ENCODE data around the gene PTGES3L.

The PTGES3L gene

DNA sequence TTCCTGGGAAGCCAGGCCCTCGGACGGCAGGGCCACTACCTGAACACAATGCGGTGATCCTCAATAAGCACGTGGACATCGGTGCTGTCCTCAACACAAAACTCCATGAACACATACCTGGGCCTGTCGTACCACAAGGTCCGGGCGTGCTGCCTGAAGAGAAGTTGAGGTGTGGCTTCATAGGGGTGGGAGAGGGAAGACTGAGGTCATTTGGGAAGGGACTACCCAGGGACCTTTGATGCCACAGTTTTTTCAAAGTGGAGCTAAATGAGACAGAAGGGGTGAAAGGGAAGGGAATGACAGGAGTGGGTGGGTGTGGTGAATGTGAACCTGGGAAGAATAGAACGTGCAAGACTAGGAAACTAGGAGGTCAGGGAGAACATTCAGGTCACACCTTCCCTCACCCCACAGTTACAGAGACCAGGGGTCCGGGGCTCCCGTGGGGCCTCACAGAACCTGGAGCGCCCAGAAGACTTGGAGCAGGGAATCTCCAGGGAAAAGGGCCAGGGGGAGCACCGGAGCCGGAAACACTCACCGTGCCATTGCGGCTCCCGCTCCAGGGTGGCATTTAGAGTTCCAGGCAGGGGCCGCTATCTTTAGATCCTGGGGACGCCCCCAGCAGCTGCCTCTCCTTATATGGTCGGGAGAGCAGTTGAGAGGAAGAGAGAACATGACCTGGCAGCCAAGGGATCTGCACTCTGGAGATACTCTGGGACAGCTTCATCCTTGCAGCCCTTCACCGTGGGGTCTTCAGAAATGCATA is at the start of gene PTGES3L:
Gene PTGES3L (minus strand): TSS at position 570 of the 763 bp plus-strand sequence. CDS start 27 bp downstream, at position 543.
- no peak for DNase-seq (ENCODE audit: extremely low spot score, insufficient read length, low read depth)
- no peak for FAIRE-seq

DNA sequence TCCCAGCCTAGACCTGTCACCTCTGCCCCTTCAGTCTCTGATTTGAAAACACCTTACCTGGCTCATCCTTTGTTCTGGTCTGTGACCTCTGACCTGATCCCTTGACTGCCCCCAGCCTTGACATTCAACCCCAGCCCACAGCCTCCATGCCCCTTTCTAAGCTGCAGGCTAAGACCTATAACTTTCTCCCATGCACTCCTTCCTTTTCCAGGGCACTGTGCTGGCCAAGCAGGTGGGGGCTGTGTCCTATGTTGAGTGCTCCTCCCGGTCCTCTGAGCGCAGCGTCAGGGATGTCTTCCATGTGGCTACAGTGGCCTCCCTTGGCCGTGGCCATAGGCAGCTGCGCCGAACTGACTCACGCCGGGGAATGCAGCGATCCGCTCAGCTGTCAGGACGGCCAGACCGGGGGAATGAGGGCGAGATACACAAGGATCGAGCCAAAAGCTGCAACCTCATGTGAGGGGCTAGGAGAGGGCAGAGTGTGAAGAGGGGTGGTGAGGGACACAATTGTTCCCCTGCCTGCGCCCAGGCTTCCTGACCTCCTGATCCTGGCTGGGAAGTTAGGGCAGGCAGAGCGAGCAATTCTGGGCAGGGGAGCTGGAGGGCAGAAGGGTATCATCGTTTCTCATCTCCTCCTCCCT is 48.5 kb upstream of the PTGES3L start:
- DNase-seq (ENCODE audit: extremely low spot score, insufficient read length, low read depth) = no peak
- FAIRE-seq = no peak

DNA sequence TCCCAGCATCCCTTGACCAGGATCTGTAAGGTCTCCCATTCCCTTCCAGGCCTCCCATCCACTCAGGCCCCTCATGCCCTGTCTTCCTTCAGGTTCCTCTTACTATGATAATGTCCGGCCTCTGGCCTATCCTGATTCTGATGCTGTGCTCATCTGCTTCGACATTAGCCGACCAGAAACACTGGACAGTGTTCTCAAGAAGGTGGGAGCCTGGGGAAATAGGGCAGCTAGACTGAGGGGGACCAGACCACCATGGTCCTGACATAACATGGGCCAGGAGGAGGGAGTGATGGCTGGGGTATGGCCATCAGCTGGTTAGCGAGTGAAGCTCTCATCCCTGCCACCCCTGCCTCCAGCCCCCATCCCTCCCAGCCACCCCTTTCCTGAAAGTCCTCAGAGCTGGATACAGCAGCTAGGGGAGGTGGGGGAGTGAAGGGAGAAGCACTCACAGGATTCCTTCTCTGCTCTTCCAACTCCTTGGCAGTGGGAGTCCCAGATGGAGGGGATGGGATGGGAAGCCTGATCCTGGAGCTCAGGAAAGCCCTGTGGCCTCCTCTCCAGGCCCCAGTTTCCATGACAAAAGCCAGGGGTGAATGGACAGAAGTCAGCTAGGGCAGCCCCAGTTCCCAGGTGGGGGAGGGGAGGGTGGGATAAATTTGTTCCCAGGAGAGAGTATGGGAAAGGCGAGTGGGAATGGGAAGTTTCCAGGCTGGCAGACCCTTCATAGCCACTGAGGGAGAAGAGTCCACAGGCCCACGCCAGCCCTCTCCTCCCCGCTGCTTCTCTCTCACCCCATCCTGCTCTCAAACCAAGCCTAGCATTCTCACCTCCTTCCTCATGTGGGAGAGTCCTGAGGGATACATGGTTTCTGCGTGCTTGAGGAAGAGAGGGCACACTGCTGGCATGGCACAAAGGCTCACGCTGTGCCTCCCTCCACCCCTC is 47.5 kb upstream of the PTGES3L start:
- FAIRE-seq (no peak), DNase-seq (ENCODE audit: extremely low spot score, insufficient read length, low read depth) (no peak)

DNA sequence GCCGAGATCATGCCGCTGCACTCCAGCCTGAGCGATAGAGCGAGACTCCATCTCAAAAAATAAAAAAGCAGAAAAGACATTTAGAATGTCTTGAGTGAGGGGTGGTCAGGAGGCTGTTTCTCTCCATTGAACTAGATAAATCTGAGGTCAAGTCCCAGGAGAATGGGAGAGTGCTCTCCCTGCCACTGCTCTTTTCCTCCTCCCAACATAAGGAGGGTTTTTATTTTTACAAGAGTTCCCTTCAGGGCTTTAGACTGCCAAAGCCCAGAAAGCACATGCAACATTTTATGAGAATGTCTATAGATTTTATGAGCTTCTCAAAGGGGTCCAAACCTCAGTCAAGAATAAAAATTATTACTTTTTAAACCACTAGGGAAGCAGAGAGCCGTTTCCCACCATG is 46.7 kb upstream of the PTGES3L start:
- DNase-seq (ENCODE audit: extremely low spot score, insufficient read length, low read depth) = no peak
- no peak for FAIRE-seq

DNA sequence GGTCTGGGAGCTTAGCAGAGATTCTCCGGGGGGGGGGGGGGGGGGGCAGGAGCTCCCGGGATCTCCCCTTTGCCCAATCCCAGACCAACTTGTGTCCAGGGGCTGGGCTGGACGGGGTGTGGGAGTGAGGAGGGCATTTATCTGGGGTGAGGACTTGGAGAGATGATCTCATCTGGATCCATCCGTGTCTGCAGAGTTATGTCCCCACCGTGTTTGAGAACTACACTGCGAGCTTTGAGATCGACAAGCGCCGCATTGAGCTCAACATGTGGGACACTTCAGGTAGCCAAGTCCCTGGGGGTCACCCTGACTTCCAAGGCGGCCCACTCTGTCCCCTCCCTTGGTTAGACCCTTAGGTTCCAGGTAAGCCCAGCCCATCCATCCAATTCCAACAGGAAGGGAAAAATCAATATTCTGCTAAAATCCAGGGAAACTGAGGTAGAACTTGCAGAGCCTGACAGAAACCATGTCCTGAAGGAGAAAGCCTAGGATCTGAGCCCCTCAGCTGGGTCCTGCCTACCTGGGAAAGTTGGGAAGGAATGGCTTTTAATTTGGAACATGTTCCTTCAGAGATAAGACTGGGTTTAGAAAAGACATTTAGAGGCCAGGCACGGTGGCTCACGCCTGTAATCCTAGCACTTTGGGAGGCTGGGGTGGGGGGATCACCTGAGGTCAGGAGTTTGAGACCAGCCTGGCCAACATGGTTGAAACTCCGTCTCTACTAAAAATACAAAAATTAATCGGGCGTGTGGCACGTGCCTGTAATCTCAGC is 46.1 kb upstream of the PTGES3L start:
- DNase-seq (ENCODE audit: extremely low spot score, insufficient read length, low read depth) = no peak

DNA sequence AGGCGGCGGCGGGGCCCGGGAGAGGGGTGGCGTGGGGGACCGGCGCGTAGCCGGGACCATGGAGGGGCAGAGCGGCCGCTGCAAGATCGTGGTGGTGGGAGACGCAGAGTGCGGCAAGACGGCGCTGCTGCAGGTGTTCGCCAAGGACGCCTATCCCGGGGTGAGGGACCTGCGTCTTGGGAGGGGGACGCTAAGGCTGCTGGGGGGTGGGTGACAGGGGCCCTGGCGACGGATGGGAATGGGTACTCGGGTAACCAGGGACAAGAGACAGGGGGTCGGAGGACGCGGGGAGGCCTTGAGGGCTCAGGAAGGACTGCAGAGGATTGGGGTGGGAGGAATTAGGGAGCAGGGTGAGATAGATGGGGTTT is 45.4 kb upstream of the PTGES3L start:
- FAIRE-seq = no peak
- no peak for DNase-seq (ENCODE audit: extremely low spot score, insufficient read length, low read depth)

More for the DNA sequence above, 46.1 kb upstream of the PTGES3L start:
- no peak for FAIRE-seq

DNA sequence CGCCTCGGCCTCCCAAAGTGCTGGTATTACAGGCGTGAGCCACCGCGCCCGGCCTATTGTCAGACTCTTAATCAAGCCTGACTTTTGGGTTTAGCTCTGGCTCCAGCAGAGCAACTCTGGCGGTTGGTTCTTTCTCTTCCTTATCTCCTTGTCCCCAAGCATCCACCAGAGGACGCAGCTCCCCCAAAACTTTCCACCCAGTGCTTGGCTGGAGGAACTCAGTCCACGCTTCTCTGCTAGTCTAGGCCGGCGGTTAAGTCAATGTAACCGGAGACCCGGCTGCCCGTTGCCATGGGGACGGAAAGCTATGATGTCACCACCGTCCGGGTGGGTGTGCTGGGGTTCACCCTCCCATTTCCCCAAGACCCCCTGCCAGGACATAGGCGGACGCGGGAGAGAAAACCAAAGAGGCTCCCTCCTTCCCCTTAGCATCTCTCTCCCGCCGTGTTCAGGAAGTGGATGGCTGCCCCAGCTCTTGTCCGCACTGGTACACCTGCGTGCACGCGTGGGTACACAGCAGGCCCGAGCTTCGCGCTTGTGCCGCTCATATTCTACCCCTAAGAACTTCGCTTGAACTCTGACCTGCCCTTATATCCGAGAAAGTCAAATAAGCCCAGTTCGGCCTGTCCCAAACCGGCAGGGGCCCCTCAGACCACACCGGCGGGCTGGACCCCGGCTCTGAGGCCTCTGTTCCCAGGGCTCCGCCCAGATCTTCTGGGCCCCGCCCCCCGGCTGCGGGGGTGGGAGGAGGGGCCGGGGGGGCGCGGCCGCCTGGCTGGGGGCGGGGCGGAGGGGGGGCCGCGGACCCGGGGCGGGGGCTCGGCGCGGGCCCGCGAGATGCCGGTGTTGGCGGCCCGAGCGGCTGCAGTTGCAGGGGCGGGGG is 44.8 kb upstream of the PTGES3L start, which contains the start of gene RND2:
Gene RND2 (plus strand): TSS at position 825 of the 883 bp plus-strand sequence. CDS start 117 bp downstream, outside the sequence.
- peak; percentile 77 for DNase-seq (ENCODE audit: extremely low spot score, insufficient read length, low read depth)
- FAIRE-seq = peak; percentile 84

DNA sequence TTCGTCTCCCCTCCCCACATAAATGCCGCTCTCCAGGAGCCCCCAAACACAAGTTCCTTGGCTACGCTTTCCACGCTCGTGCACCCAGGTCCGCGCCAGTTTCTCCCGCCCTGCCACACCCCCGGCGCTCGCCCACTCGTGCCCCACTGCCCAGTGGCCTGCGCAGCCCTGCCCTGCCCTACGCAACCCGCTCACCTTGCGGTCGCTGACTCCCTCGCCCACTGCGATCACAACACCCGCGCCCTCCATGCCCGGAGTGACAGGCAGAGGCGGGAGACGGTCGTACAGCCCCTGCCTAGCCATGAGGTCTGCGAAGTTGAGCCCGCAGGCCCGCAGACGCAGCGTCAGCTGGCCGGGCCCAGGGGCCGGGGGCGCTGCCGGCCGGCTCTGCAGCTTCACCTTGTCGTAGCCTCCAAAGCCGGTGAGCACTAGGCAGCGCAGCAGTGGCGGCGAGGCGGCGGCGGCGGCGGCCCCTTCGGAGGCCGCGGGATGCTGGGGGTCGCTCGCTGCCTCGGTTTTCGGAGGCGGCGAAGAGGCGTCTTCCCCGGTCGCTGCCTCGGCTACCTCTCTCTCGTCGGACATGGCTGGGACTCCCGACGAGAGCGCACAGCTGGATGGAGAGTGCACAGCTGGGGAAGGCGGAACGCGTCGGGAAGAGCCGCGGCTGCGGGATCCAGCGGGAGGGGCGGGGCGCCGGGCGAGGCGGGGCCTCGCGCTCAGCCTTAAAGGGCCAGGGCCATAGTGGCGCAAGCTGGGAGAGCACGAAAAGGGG is 42.0 kb upstream of the PTGES3L start, which contains the start of gene VAT1:
Gene VAT1 (minus strand): TSS at position 645 of the 772 bp plus-strand sequence. CDS start 63 bp downstream, at position 582.
- FAIRE-seq = peak; percentile 80

DNA sequence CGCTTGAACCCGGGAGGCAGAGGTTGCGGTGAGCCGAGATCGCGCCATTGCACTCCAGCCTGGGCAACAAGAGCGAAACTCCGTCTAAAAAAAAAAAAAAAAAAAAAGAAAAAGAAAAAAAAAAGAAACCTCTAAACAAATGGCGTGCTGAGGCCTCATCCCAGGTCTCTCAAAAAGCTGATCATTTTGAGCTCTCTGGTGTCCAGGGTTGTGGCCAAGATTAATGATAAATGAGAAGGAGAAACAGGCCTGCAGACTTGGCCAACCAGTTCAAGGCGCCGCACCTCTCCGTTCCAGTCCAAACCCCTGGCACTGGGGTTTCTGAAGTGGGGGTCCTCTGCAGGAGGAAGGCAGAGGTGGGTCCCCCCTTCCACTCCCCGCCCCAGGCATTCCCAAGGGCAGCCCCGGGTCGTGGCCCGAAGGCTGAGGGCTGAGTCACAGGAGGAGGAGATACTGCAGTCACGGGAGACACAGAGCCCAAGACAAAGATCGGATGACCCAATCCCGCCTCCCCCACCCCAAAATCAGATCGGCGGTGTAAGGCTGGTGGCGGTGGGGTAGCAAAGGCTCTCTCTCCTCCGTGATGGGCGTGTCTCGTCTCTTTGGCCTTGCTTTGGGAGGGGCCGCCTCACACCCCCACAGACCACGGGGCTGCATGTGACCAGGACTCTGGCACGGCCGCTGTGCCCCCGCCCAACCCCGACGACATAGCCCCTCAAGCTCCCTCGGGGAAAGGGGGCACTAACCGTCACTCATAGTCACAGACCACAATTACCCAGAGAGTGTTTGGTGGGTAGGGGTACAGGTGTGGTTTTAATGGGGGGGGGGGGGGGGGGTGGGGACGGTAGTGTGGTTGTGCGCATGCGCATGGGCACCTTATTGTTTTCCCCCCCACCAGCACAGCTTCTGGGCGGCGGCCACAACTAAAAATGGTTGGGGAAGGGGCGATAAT is 41.2 kb upstream of the PTGES3L start:
- no peak for FAIRE-seq

More for the DNA sequence above, 42.0 kb upstream of the PTGES3L start, which contains the start of gene VAT1:
- peak; percentile 60 for DNase-seq (ENCODE audit: extremely low spot score, insufficient read length, low read depth)

DNA sequence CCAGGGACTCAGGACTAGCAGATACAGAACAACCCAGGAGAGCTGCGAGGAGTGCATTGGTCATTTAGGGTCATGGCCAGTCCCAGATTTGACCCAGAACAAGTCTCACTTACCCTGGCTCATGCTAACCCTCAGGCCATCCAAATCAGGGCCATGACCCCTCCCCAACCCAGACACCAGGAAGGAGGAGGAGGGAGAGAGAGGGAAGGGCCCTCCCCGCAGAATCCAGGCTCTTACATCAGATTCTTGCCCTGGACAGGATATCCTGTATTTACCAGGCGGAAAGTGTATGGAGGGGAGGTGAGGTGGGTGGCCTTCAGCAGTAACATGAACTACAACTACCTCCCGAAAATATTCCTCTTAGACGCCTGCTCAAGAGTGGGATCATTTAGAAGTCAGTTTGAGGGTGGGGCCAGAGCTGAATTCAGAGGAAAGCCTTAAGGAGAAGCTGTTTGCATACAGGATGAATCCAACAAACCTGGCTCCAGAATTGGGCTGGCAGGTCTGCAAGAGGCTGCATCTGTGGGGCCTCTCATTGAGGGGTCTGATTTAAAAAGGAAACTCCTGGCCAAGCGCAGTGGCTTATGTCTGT is 40.2 kb upstream of the PTGES3L start:
- FAIRE-seq (no peak), DNase-seq (ENCODE audit: extremely low spot score, insufficient read length, low read depth) (no peak)

More for the DNA sequence above, 41.2 kb upstream of the PTGES3L start:
- DNase-seq (ENCODE audit: extremely low spot score, insufficient read length, low read depth) = no peak

DNA sequence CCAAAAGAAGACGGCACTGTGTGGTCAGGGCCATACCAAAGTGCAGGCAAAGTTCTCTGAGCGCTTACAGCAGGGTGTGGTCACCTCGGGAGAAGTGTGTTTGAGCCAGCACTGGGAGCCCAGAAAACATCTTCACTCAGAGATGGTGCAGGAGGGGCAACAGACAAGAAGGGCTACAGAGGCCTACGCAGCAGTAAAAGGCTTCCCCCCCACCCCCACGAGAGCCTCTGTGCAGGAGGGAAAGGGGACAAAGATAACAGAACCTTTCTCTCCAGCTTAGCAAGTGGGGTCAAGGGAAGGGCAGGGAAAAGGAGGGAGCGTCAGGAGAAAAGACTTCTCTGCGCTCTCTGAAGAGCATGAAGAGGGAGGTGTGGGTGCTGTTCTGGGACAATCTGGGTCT is 39.5 kb upstream of the PTGES3L start:
- DNase-seq (ENCODE audit: extremely low spot score, insufficient read length, low read depth) (no peak), FAIRE-seq (no peak)

DNA sequence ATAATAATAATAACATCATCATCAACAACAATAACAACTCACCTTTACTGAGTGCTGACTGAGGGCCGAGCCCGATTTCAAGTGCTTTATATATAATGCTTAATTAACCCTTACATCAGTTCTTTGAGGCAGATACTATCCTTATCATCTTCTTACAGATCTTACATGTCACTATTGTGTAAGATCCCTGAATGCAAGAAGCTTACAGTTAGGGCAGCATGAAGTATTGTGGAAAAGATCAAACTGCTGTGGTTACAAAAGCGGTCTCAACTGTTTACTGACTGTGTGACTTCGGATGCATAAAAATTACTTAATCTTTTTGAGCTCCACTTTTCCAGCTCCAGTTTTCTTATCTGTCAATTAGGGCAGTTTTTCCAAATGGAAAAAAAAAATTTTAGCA is 39.1 kb upstream of the PTGES3L start:
- DNase-seq (ENCODE audit: extremely low spot score, insufficient read length, low read depth) (no peak), FAIRE-seq (no peak)

DNA sequence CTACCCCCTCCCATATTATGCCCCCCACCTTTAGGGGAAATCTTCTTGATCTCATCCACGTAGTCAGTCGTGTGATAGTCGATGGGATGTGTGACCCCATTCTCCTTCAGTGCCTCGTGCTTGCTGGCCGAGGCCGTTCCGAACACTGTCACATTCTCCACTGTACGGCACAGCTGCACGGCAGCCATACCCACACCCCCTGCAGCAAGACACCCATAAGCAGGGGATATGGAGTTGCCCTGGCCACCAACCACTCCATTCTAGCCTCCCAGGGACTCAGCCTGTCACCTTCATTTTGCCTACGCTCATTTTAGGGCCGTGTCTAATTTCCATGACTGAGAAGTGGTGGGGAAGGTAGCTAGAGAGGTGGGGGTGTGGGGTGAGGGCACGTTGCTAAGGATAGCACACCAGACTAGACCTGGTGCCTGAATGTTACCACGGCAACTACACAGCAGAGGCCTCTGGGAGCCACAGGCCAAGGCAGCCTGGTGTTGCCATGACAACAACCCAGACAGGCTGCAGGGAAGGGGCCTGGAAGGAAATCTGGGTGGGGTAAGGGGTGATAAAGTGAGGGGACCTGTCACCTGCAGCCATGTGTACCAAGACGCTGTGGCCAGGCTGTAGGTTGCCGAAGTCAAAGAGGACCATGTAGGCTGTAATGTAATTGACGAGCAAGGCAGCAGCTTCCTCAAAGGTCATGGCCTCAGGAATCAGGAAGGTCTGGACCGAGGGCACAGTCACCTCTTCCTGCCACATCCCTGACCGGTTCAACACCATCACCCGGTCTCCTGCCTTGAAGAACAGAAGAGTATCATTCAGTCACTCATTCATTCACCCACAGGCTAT is 38.4 kb upstream of the PTGES3L start:
- DNase-seq (ENCODE audit: extremely low spot score, insufficient read length, low read depth) = no peak
- FAIRE-seq = no peak

DNA sequence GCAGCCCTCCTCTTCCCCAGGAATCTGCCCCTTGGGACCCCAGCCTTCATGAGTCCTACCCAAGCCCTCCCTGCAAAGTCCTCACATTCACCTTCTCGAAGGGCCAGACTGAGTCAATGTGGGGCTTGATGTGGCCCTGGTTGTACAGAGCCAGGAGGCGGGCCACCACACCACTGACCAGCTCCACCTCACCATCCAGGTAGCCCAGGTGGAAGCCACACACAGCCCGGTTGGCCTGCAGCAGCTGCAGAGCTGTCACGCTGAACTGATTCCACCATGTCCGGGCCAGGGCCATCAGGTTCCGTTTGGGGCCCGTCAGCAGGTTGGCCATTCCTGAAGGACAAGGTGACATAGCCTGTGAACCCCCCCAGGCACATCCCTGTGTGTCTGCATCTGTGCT is 36.3 kb upstream of the PTGES3L start:
- DNase-seq (ENCODE audit: extremely low spot score, insufficient read length, low read depth) = no peak
- FAIRE-seq = no peak

DNA sequence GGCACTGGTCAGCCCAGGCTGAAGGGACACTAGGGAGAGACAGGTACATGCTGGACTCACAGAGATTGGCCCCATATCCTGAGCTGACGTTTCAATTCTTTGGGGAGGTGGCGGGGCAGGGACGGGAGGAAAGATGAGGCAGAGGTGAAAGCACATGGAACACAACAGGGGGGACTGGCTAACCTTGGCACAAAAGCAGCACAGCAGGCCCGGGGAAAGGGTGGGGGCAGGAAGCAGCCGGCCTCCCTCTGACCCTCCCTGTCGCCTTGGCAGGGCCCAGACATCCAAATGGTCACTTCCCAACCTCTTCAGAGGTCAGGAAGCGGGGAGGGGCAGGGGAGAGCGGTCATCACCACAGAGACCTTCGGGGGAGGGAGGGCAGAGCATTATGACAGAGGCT is 35.7 kb upstream of the PTGES3L start:
- FAIRE-seq (no peak), DNase-seq (ENCODE audit: extremely low spot score, insufficient read length, low read depth) (no peak)
